ENCODE results near the gene MC5R. TPM values are rescaled to one million over a fixed set of nuclear protein-coding genes. Genes with fewer than 3 reads are reported as not detected.

Gene MC5R
- total RNA-seq, 2 donors from 2014 or later = not detected

GRCh38 chr18:13872932-13873331 is 49.0 kb downstream of the MC5R start:
- DNase-seq (ENCODE audit: low spot score) = no peak
- H3K27ac ChIP-seq = no peak overlapping the region
- TF ChIP-seq, protein P1, sequence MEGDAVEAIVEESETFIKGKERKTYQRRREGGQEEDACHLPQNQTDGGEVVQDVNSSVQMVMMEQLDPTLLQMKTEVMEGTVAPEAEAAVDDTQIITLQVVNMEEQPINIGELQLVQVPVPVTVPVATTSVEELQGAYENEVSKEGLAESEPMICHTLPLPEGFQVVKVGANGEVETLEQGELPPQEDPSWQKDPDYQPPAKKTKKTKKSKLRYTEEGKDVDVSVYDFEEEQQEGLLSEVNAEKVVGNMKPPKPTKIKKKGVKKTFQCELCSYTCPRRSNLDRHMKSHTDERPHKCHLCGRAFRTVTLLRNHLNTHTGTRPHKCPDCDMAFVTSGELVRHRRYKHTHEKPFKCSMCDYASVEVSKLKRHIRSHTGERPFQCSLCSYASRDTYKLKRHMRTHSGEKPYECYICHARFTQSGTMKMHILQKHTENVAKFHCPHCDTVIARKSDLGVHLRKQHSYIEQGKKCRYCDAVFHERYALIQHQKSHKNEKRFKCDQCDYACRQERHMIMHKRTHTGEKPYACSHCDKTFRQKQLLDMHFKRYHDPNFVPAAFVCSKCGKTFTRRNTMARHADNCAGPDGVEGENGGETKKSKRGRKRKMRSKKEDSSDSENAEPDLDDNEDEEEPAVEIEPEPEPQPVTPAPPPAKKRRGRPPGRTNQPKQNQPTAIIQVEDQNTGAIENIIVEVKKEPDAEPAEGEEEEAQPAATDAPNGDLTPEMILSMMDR (IDR thresholded peaks at IDR 0.05) = no peak
- H3K9me3 ChIP-seq = no peaks in the 10 kb centered on the region
- no peaks in the 10 kb centered on the region for H3K36me3 ChIP-seq
- no peaks in the 10 kb centered on the region for H3K4me1 ChIP-seq (ENCODE audit: control insufficient read depth in 1 of 2, low read depth in 2 of 2)
- no peak overlapping the region for H3K4me3 ChIP-seq
- ATAC-seq (ENCODE audit: insufficient number of reproducible peaks, low FRiP score, low read depth) = no peak
- H3K27me3 ChIP-seq (replicated peaks; ENCODE audit: insufficient read depth) = no peaks in the 10 kb centered on the region

- TF ChIP-seq, protein P1 (IDR thresholded peaks at IDR 0.05) = no peak
Measured at GRCh38 chr18:13874558-13874957, 50.6 kb downstream of the MC5R start.

More at GRCh38 chr18:13874558-13874957, 50.6 kb downstream of the MC5R start:
- ATAC-seq (ENCODE audit: insufficient number of reproducible peaks, low FRiP score, low read depth) (no peak), DNase-seq (ENCODE audit: low spot score) (no peak)
- no peak overlapping the region for H3K27ac ChIP-seq
- no peaks in the 10 kb centered on the region for H3K4me1 ChIP-seq (ENCODE audit: control insufficient read depth in 1 of 2, low read depth in 2 of 2)
- no peaks in the 10 kb centered on the region for H3K36me3 ChIP-seq
- no peaks in the 10 kb centered on the region for H3K27me3 ChIP-seq (replicated peaks; ENCODE audit: insufficient read depth)
- H3K4me3 ChIP-seq = no peak overlapping the region
- no peaks in the 10 kb centered on the region for H3K9me3 ChIP-seq

Other genes starting within 250 kb of the MC5R start
- gene FAM210A, start 97.6 kb upstream of the MC5R start, total RNA-seq = 10 to 100 TPM in 1 of 2 donors, 1 to 10 TPM in 1; 8.7 to 27.7 TPM
- 10 to 100 TPM; 19.0 to 27.6 TPM for gene RNMT, start 97.5 kb upstream of the MC5R start, total RNA-seq
- gene MC2R, start 91.4 kb downstream of the MC5R start, total RNA-seq = not detected

All from thoracic aorta (tissue), 2 donors.